ENCODE data around the gene MRPS27. TPM values are rescaled to one million over a fixed set of nuclear protein-coding genes. Genes with fewer than 3 reads are reported as not detected.

Gene MRPS27
- polyA plus RNA-seq, 1 experiment: 98.3 TPM

DNA sequence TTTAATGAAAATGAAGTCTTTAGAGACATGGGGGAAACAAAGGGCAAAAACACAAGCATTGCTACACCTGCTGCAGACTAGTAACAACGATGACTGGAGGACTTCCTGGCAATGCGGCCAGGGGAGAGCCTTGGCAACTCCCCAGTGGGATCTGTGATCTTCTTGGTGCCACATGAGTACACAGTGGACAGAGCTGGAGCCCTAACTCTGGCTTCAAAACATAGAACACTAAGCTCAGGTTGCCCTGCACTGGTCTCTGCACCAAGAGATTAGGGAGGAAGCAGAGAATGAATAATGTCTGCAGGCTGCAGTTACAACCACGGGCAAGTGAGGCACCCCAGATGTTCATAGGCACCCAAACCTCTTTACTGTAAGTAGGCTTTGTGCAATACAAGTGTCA lies 91.1 kb downstream of the MRPS27 start:
- POLR2A ChIA-PET: interaction anchor here (0.7 kb wide), 1 partner anchor 45 kb away, joined by 3 read pairs; no protein-coding TSS in a partner anchor
- CTCF ChIA-PET: interaction anchor here (0.7 kb wide), 1 partner anchor 14 kb away, joined by 3 read pairs; no protein-coding TSS in a partner anchor
- TF ChIP-seq, protein P1, sequence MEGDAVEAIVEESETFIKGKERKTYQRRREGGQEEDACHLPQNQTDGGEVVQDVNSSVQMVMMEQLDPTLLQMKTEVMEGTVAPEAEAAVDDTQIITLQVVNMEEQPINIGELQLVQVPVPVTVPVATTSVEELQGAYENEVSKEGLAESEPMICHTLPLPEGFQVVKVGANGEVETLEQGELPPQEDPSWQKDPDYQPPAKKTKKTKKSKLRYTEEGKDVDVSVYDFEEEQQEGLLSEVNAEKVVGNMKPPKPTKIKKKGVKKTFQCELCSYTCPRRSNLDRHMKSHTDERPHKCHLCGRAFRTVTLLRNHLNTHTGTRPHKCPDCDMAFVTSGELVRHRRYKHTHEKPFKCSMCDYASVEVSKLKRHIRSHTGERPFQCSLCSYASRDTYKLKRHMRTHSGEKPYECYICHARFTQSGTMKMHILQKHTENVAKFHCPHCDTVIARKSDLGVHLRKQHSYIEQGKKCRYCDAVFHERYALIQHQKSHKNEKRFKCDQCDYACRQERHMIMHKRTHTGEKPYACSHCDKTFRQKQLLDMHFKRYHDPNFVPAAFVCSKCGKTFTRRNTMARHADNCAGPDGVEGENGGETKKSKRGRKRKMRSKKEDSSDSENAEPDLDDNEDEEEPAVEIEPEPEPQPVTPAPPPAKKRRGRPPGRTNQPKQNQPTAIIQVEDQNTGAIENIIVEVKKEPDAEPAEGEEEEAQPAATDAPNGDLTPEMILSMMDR (IDR thresholded peaks at IDR 0.05; ENCODE audit: low read depth, low read length): no peak
- no peak overlapping the region for H3K4me3 ChIP-seq (ENCODE audit: low read depth, low read length)
- H3K27me3 ChIP-seq (ENCODE audit: control insufficient read depth, insufficient read depth, low read length): no peaks in the 10 kb centered on the region
- no peaks in the 10 kb centered on the region for H3K9me3 ChIP-seq (ENCODE audit: control insufficient read depth, insufficient read depth, low read length)
- no peak overlapping the region for H3K27ac ChIP-seq (ENCODE audit: low read depth, low read length)
- no peak for DNase-seq (ENCODE audit: low read depth, low spot score)

DNA sequence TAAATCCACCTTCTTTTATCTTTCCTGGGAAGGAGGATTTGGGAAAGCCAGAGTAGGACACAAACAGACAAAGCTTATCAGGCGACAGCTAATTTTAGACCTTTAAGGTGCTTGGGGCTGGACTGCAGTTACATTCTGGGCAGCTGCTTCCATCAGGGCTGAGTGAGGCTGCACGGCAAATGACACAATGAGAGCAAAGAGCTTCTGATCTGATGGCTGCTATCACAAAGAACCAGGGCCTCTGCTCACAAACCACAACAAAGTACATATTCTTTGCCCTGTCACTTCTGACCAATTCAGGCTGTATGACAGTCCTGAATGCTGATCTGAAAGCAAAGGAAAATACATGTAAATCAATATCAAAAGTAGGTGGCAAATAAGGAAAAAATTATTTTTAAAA lies 93.1 kb downstream of the MRPS27 start:
- Histone ChIP-seq H3K4me3 (ENCODE audit: low read depth, low read length) (no peak overlapping the region), H3K9me3 (ENCODE audit: control insufficient read depth, insufficient read depth, low read length) (no peaks in the 10 kb centered on the region), H3K27me3 (ENCODE audit: control insufficient read depth, insufficient read depth, low read length) (no peaks in the 10 kb centered on the region), H3K27ac (ENCODE audit: low read depth, low read length) (no peak overlapping the region)
- ChIA-PET POLR2A (no interaction called here), CTCF (no interaction called here)
- DNase-seq (ENCODE audit: low read depth, low spot score): no peak
- TF ChIP-seq, protein P1 (IDR thresholded peaks at IDR 0.05; ENCODE audit: low read depth, low read length): no peak

DNA sequence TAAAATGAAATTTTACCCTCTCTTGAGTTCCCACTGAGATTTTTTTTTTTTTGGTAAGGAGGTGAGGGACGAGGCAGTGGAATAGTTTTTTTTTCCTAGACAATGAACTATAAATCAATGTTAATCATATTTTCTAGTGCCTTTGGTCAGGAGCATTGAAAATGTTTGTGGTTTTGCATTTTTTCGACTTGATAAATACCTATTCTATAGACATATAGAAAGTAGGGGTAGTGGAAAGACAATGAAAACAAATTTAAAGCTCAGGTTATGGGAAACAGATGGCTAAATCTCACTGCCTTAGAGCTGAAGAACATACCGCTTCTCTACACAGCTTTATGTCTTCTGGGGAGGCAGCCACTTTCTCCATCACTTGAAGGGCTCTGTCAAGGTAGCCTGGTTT lies 94.3 kb downstream of the MRPS27 start:
- TF ChIP-seq, protein P1 (IDR thresholded peaks at IDR 0.05; ENCODE audit: low read depth, low read length): no peak
- CTCF ChIA-PET: no interaction called here
- POLR2A ChIA-PET: no interaction called here
- no peak for DNase-seq (ENCODE audit: low read depth, low spot score)
- no peaks in the 10 kb centered on the region for H3K27me3 ChIP-seq (ENCODE audit: control insufficient read depth, insufficient read depth, low read length)
- H3K4me3 ChIP-seq (ENCODE audit: low read depth, low read length): no peak overlapping the region
- no peak overlapping the region for H3K27ac ChIP-seq (ENCODE audit: low read depth, low read length)
- no peaks in the 10 kb centered on the region for H3K9me3 ChIP-seq (ENCODE audit: control insufficient read depth, insufficient read depth, low read length)

DNA sequence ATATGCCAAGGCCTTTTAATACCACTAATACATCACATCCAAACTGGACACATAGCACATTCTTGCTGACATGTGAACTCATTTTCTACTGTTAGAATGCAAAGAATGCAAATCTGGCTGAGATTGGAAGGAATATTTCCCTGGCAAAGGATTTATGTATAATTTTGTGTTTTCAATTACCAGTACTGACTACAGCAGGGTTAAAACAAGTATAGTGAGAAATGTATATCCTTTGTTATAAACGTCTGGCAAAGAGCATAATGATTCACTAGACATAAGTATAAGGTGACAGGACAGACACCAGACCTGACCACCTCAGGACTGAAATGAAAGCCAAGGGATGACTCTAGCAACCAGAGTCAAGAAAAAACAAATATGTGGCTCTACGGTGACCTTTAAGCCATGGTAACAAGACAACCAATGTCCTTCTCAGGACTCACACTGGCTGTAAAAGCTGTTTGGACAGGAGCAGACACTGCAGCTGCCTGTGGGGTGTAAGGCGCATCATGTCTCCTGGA lies 95.0 kb downstream of the MRPS27 start:
- Histone ChIP-seq H3K27me3 (ENCODE audit: control insufficient read depth, insufficient read depth, low read length) (no peaks in the 10 kb centered on the region), H3K4me3 (ENCODE audit: low read depth, low read length) (no peak overlapping the region), H3K27ac (ENCODE audit: low read depth, low read length) (no peak overlapping the region), H3K9me3 (ENCODE audit: control insufficient read depth, insufficient read depth, low read length) (no peaks in the 10 kb centered on the region)
- ChIA-PET POLR2A (no interaction called here), CTCF (no interaction called here)
- TF ChIP-seq, protein P1 (IDR thresholded peaks at IDR 0.05; ENCODE audit: low read depth, low read length): no peak
- no peak for DNase-seq (ENCODE audit: low read depth, low spot score)

DNA sequence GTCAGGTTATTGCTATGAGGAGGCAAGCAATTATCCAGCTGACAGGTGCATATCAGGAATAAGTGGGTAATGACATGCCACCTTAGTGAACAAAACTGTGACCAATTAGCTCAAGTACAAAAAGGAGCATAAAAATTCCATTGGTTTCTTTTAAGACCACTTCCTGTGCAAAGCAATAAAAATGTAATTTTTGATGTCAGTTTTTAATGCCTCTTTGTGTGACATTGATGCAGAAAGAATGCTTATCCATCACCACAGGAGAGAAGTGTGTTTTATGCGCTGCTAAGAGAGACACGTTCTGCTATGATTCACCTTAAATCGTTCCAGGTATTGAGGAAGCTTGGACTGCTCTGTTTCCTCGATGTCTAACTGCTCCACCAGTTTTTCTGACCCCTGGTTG lies 96.7 kb downstream of the MRPS27 start:
- CTCF ChIA-PET: no interaction called here
- TF ChIP-seq, protein P1 (IDR thresholded peaks at IDR 0.05; ENCODE audit: low read depth, low read length): no peak
- POLR2A ChIA-PET: no interaction called here
- DNase-seq (ENCODE audit: low read depth, low spot score): no peak
- Histone ChIP-seq H3K27me3 (ENCODE audit: control insufficient read depth, insufficient read depth, low read length) (no peaks in the 10 kb centered on the region), H3K9me3 (ENCODE audit: control insufficient read depth, insufficient read depth, low read length) (no peaks in the 10 kb centered on the region), H3K27ac (ENCODE audit: low read depth, low read length) (no peak overlapping the region), H3K4me3 (ENCODE audit: low read depth, low read length) (no peak overlapping the region)

Measured in AG04450 (cell line).